Lower leg skin (tissue), 4 donors: ENCODE data around the gene TSSC4. TPM values are rescaled to one million over a fixed set of nuclear protein-coding genes. Genes with fewer than 3 reads are reported as not detected.
A peak's percentile ranks its signal among the peaks of the same experiment; 100 is the strongest.

Experiments
- DNase-seq, 2 donors: peaks; one replicate each; pipeline ENCODE4 v3.0.0-alpha.2; 2019; ENCODE audit warnings: low spot score in 2 of 2
- H3K4me3 ChIP-seq: fragments of 200-600 bp; sonication (generic); 2 replicates; pipeline ENCODE4 v1.5.1; 2017; ENCODE audit warnings: mild to moderate bottlenecking, low read depth; ENCODE audit not compliant: poor library complexity, severe bottlenecking
- CTCF ChIP-seq, 3 donors: fragments of 450-650 bp; IDR thresholded peaks; one replicate each; pipeline ENCODE4 v1.5.1; 2016; ENCODE audit warnings: antibody characterized with exemption in 3 of 3, mild to moderate bottlenecking in 3 of 3, moderate library complexity in 2 of 3
- POLR2A ChIP-seq, 2 donors: fragments of 450-650 bp; IDR thresholded peaks; one replicate each; pipeline ENCODE4 v1.6.1; 2016 to 2017; ENCODE audit warnings: antibody characterized with exemption in 2 of 2, mild to moderate bottlenecking in 1 of 2, moderate library complexity in 1 of 2
- WGBS, 2 donors: methylation state at CpG; one replicate each; pipeline ENCODE4 v1.1.5; 2018; 5-methylcytosine and 5-hydroxymethylcytosine counted together
- intact Hi-C: fragments of 100-400 bp; cut with DNase I; formaldehyde crosslinking; loops from one replicate; pipeline ENCODE4 v1.15.0; 2023; ENCODE audit warnings: low total_unique reads
- total RNA-seq, 4 donors: library from RNA; depleted of rRNA; stranded (reverse); fragments of >200 nt; gene quantifications; one replicate each; pipeline ENCODE4 v1.1.0, GENCODE V29; 2016

TSSC4 gene
- total RNA-seq, 4 donors from 2014 or later: 45.6 to 58.7 (median 55.8) TPM

- DNase-seq: no peak
- H3K4me3 ChIP-seq: no peak overlapping the region
- intact Hi-C loops: no loop called here
- WGBS, 2 donors: 95 to 98% methylated on average over 14 of the region's 15 CpGs
- TF ChIP-seq POLR2A (IDR thresholded peaks at IDR 0.05) (no peak), CTCF (IDR thresholded peaks at IDR 0.05) (no peak)
These were observed 25.9 kb upstream of the TSSC4 start for GRCh38 chr11:2374456-2375201.

GRCh38 chr11:2375341-2375853 lies 25.2 kb upstream of the TSSC4 start:
- intact Hi-C loops: no loop called here
- TF ChIP-seq CTCF (IDR thresholded peaks at IDR 0.05): no peak
- no peak for TF ChIP-seq POLR2A (IDR thresholded peaks at IDR 0.05)
- DNase-seq: no peak
- H3K4me3 ChIP-seq: no peak overlapping the region
- WGBS, 2 donors: 71 to 79% methylated on average over 6 of the region's 6 CpGs

- peak in 1 of 2 donors; percentile 18 for DNase-seq
- TF ChIP-seq CTCF (IDR thresholded peaks at IDR 0.05): no peak
- 88 to 90% methylated on average over 16 of the region's 16 CpGs for WGBS, 2 donors
- intact Hi-C loops: no loop called here
- H3K4me3 ChIP-seq: no peak overlapping the region
These were observed 24.5 kb upstream of the TSSC4 start for GRCh38 chr11:2375964-2376551.

- 25 to 29% methylated on average over 4 to 14 of the region's 65 CpGs for WGBS, 2 donors
- peak; percentile 32 to 88 for DNase-seq
- TF ChIP-seq CTCF (IDR thresholded peaks at IDR 0.05) (no peak), POLR2A (IDR thresholded peaks at IDR 0.05) (peak in 1 of 2 donors; percentile 37)
- intact Hi-C loops: no loop called here
- peak within 1 kb of the TSS; percentile 94 for H3K4me3 ChIP-seq
These were observed 23.6 kb upstream of the TSSC4 start, which contains the start of gene CD81 for GRCh38 chr11:2376751-2377451. TSS of gene CD81 (plus strand) at chr11:2377310. CDS start at chr11:2377550, 240 bp downstream.

- intact Hi-C loops: no loop called here
- peak; percentile 62 to 95 for DNase-seq
- no peak for TF ChIP-seq POLR2A (IDR thresholded peaks at IDR 0.05)
- TF ChIP-seq CTCF (IDR thresholded peaks at IDR 0.05): no peak
- 0 to 1% methylated on average over 5 to 48 of the region's 88 CpGs for WGBS, 2 donors
- peak overlapping the region; percentile 94 for H3K4me3 ChIP-seq
These were observed 22.8 kb upstream of the TSSC4 start for GRCh38 chr11:2377511-2378443.
